Activated CD4-positive, alpha-beta T cell treated with anti-CD3 and anti-CD28 coated beads, Interleukin-2, amount 50 U/mL, for 24 hours (primary cell): Measurements from ENCODE around the gene CERT1.
"Not testable (repeated sequence)": the region's sequence is repeated elsewhere in the genome, so short reads cannot be mapped to it uniquely, and the experiment has no call there.

Experiments used
- DNase-seq, 2 donors: peaks; one replicate each; pipeline ENCODE4 v3.0.0-alpha.2; 2020; ENCODE audit warnings: low read depth in 1 of 2, low spot score in 1 of 2

The CERT1 gene

GRCh38 chr5:75523275-75523674 is 11.8 kb upstream of the CERT1 start:
- no peak for DNase-seq

- no peak for DNase-seq
Observed at GRCh38 chr5:75522542-75522941, 11.1 kb upstream of the CERT1 start.

DNA sequence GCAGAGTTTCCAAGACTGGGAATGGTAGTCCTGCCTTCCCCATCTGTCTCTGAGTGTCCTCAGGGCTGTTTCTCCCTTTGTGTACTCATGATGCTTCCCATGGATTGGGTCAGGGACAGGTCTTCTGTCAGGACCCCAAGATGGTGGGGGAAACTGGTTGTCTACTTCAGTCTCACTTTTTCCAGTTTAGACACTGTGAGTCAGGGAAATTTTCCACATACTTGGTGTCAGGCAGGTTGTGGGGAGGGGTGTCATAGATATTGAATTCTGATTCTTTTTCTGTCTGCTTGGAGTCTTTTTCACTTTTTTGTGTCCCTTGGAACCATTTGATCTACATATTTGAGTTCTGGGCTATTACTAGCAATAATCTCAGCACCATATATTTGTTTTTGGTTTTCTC is 10.6 kb upstream of the CERT1 start:
- peak in 1 of 2 donors; percentile 17 for DNase-seq

DNA sequence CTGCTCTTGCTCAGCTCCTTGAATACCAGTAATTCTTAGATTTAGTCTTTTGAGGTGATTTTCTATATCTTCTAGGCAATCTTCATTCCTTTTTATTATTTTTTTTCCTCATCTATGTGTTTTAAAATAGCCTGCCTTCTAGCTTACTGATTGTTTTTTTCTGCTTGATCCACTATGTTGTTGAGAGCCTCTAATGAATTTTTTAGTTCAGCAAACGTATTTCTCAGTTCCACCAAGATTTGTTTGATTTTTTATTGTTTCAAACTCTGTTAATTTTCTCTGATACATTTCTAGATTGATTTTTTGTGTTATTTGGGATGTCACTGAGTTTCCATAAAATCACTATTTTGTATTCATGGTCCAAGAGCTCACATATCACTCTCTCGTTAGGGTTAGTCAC is 9.8 kb upstream of the CERT1 start:
- no peak for DNase-seq

DNA sequence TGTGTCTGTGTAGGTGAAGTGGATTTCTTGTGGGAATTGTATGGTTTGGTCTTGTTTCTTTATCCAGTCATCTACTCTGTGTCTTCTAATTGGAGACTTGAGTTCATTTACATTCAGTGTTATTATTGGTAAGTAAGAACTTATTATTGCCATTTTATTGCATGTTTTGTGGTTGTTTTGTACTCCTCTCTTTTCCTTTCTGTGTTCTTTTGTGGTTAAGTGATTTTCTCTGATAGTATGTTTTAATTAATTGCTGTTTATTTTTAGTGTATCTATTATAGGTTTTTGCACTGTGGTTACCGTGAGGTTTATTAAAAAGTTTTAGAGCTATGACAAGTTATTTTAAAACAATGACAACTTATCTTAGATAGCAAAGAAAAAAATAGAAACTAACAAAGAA is 8.3 kb upstream of the CERT1 start:
- no peak for DNase-seq

- DNase-seq: no peak
Observed at GRCh38 chr5:75514323-75514722, 2.9 kb upstream of the CERT1 start.

GRCh38 chr5:75513841-75514240 is 2.4 kb upstream of the CERT1 start:
- no peak for DNase-seq

GRCh38 chr5:75512383-75513074 is 1.1 kb upstream of the CERT1 start:
- DNase-seq: no peak

DNA sequence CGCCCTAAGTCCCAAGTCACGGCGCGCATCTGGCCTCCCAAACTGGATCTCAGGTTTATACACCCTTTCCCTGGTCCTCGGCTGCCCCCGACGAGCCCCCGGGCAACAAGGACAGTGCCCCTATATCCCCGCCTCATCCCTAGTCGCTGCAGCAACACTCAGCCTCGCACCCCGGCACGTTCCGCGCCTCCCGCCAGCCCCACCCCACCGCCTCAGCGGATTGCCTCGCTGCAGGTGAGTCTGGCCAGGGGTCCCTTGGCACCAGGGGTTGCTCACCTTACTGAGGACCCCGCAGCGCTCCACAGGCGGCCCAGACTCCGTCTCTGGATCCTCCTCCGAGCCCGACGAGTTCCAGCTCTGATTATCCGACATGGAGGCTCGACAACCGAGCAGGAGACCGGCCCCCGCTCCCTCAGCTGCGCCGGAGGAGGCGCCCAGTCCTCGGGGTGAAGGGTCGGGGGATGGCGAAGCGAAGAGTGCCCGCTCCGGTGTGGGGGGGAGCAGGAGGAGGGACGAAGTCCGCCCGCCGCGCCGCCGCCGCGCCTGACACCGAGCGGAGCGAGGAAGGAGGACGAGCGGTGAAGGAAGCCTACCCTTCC is 494 bp downstream of the CERT1 start:
- peak in 1 of 2 donors; percentile 7 for DNase-seq

DNA sequence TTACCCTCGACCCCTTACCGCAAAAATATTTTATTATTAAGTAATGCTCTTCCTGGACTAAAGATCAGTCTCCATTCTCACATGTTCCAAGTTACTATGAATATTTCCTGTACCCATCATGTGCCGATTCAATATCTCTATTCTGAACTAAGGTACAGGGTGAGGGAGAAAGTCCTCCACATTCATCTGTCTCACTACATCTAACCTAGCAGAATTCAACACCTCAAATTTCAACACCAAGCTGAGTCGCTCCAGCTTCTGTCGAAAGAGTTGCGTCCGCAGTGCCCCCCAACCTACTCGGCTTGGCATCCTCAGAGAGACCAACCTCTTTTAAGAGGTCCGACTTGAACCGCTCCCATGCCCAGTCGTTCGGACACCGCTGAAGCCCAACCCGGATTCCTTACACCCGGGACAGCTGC is 1.0 kb downstream of the CERT1 start:
- DNase-seq: no peak

GRCh38 chr5:75509956-75510355 is 1.5 kb downstream of the CERT1 start:
- DNase-seq: no peak

DNA sequence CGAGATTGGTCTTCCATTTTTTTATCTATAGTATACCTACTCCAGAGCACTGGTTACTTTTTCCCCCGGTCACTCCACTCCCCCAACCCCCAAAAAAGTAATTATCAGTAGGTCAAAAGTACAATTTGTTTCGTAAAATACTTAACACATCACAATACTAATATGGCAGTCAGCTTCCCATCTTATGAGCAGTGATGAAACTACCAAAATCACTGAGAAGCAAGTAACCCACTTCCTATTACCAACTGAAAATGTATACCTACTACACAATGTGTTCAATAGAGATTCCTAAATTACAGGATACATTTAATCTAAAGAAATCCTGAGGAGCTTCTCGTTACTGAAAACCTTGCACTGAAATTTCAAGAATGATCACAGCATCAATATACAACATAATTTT is 1.9 kb downstream of the CERT1 start:
- DNase-seq: no peak

- DNase-seq: no peak
Observed at GRCh38 chr5:75507841-75508240, 3.6 kb downstream of the CERT1 start.

- not testable (repeated sequence) for DNase-seq
Observed at GRCh38 chr5:75505112-75505511, 6.3 kb downstream of the CERT1 start.

DNA sequence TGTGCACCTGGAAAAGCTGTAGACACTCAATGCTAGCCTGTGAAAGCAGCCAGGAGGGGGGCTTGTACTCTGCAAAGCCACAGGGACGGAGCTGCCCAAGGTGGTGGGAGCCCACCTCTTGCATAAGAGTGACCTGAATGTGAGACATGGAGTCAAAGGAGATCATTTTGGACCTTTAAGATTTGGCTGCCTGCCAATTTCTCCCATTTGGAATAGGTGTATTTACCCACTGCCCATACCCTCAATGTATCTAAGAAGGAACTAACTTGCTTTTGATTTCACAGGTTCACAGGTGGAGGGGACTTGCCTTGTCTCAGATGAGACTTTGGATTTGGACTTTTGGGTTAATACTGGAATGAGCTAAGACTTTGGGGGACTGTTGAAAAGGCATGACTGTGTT is 12.6 kb downstream of the CERT1 start:
- DNase-seq: not testable (repeated sequence)

- no peak for DNase-seq
Observed at GRCh38 chr5:75498208-75498777, 13.1 kb downstream of the CERT1 start.

DNA sequence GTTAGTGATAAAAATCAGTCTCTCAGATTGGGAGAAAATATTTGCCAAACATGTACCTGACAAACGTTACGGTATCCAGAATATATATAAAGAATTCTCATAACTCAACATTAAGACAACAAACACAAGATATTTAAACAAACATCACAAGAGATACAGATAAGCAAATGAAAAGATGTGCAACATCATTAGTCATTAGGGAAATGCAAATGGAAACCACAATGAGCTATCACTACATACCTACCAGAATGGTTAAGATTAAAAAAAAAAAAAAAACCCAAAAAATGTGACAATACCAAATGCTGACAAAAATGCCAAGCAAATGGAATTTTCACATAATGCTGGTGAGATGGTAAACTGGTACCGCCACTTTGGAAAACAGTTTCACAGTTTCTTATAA is 15.4 kb downstream of the CERT1 start:
- no peak for DNase-seq

DNA sequence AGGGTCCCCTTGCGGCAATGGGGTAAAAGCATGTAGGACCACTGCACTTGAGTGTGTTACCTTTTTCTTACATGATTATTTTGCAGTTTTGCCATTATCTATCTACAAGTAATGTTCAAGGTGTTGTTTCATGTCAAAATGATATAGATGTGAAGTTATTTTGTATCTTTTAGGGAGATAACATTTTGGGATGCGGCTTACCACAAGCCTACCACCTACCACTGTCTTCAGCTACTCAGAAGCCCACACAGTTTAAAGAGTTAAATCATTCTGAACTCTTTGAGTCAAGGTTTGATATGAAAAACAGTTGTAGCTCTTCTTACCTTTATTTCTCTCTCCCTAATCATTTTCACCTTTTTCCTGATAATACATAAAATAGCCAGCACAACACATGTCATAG is 19.8 kb downstream of the CERT1 start:
- DNase-seq: no peak

GRCh38 chr5:75489847-75490246 is 21.6 kb downstream of the CERT1 start:
- DNase-seq: not testable (repeated sequence)

DNA sequence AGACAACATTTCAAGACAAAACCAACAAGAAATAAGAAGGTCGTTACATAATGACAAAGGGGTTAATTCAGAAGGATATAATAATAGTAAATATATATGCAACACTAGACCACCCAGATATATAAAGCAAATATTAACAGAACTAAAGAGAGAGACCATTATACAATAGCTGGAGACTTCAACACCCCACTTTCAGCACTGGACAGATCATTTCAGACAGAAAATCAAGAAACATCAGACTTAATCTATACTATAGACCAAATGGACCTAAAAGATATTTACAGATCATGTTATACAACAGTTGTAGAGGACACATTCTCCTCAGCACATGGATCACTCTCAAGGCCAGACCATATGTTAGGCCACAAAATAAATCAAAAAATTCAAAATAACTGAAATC is 26.8 kb downstream of the CERT1 start:
- DNase-seq: no peak

DNA sequence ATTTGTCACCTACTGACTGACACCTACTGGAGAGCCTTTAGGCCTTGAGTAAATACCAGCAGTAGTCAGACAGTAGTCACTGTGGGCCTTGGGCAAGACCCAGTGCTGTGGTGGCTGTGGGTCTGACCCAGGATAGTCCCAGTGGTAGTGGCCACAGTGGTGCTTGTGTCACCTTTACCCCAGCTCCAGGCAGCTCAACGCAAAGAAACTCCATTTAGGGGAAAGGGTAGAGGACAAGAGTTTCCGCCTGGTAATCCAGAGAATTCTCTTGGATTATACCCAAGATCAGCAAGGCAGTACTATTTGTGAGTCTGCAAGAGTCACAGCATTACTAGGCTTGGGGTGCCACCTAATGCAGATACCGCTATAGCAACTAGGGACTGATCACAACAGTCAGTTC is 28.9 kb downstream of the CERT1 start:
- no peak for DNase-seq

GRCh38 chr5:75481024-75481423 is 30.4 kb downstream of the CERT1 start:
- DNase-seq: no peak

- no peak for DNase-seq
Observed at GRCh38 chr5:75475364-75475763, 36.1 kb downstream of the CERT1 start.
